NOMO-1 (cell line): ENCODE results near the gene LONP1.
"Not testable (repeated sequence)": the region's sequence is repeated elsewhere in the genome, so short reads cannot be mapped to it uniquely, and the experiment has no call there.

Experiments
- DNase-seq, 2 experiments: peaks; one replicate each; lab custom pipeline; 2025; ENCODE audit not compliant: unreplicated experiment in 2 of 2; lab: John Stamatoyannopoulos, UW

Gene LONP1

GRCh38 chr19:5693195-5694166 is 26.5 kb downstream of the LONP1 start:
- DNase-seq: no peak

GRCh38 chr19:5692723-5693194 is 27.2 kb downstream of the LONP1 start:
- no peak for DNase-seq

- no peak for DNase-seq
Measured at GRCh38 chr19:5691822-5692722, 27.9 kb downstream of the LONP1 start.

- DNase-seq: peak; percentile 27 to 31
Measured at GRCh38 chr19:5690955-5691821, 28.8 kb downstream of the LONP1 start.

GRCh38 chr19:5690125-5690954 is 29.6 kb downstream of the LONP1 start, which contains the start of gene RPL36:
RPL36 (plus strand) TSS chr19:5690295; CDS start chr19:5690508, 213 bp downstream.
- DNase-seq: peak; percentile 89 to 94

- DNase-seq: not testable (repeated sequence)
Measured at GRCh38 chr19:5688262-5688881, 31.6 kb downstream of the LONP1 start.

- no peak for DNase-seq
Measured at GRCh38 chr19:5687360-5688198, 32.4 kb downstream of the LONP1 start.

GRCh38 chr19:5686647-5687359 is 33.1 kb downstream of the LONP1 start:
- DNase-seq: peak; percentile 87 to 96

GRCh38 chr19:5686326-5686646 is 33.7 kb downstream of the LONP1 start:
- no peak for DNase-seq

- no peak for DNase-seq
Measured at GRCh38 chr19:5684694-5685430, 35.1 kb downstream of the LONP1 start.

- DNase-seq: no peak
Measured at GRCh38 chr19:5683177-5683886, 36.6 kb downstream of the LONP1 start.

- no peak for DNase-seq
Measured at GRCh38 chr19:5682107-5682482, 37.9 kb downstream of the LONP1 start.

GRCh38 chr19:5681391-5682106 is 38.4 kb downstream of the LONP1 start:
- DNase-seq: no peak

- peak; percentile 98 to 99 for DNase-seq
Measured at GRCh38 chr19:5680437-5681368, 39.2 kb downstream of the LONP1 start, which contains the start of the genes HSD11B1L and MICOS13. HSD11B1L (plus strand) TSS chr19:5681027; CDS start chr19:5684833, 3,806 bp downstream. MICOS13 (minus strand) TSS chr19:5680516; CDS start chr19:5680486, 30 bp downstream.
